IMR-90 (cell line): ENCODE measurements around the gene HMX3. TPM values are rescaled to one million over a fixed set of nuclear protein-coding genes. Genes with fewer than 3 reads are reported as not detected.

ENCODE experiments used
- ATAC-seq: fragments of 200-7000 bp; cut with Tn5 transposase; 2 replicates; pipeline ENCODE4 v1.9.1; 2020; ENCODE audit warnings: low read depth, mild to moderate bottlenecking, moderate library complexity
- BruUV-seq: library from RNA; stranded (reverse); fragments of 400-500 nt; replicated peaks from 2 replicates; lab custom pipeline; 2021; lab: Mats Ljungman, UMichigan
- CTCF ChIA-PET: fragments of 300-600 bp; formaldehyde crosslinking; extraction: SDS; loops from one replicate; lab custom pipeline; 2021; ENCODE audit warnings: antibody characterized with exemption; lab: Yijun Ruan, JAX
- POLR2A ChIA-PET: fragments of 300-600 bp; sonication (Branson Sonifier 250); formaldehyde crosslinking; loops from one replicate; lab custom pipeline; 2022; ENCODE audit warnings: antibody characterized with exemption; ENCODE audit not compliant: unreplicated experiment; lab: Charles Lee
- DNase-seq: peaks from one replicate; pipeline ENCODE4 v3.0.0; 2013
- H2AFZ ChIP-seq: replicated peaks from 2 replicates; pipeline ENCODE3; 2013; ENCODE audit warnings: low read length, mild to moderate bottlenecking; ENCODE audit not compliant: poor library complexity
- H2AK5ac ChIP-seq: 2 replicates; pipeline ENCODE4 v1.6.1; 2013; ENCODE audit warnings: low read depth, low read length, inconsistent platforms
- H2AK9ac ChIP-seq: replicated peaks from 2 replicates; pipeline ENCODE3; 2013; ENCODE audit warnings: mild to moderate bottlenecking, low read depth, low read length, moderate library complexity; ENCODE audit not compliant: poor library complexity
- H2BK120ac ChIP-seq: 2 replicates; pipeline ENCODE4 v1.6.1; 2013; ENCODE audit warnings: low read depth, low read length, inconsistent platforms
- H2BK15ac ChIP-seq: 3 replicates; pipeline ENCODE4 v1.6.1; 2013; ENCODE audit warnings: low read depth, low read length, inconsistent platforms
- H2BK20ac ChIP-seq: 2 replicates; pipeline ENCODE4 v1.6.1; 2013; ENCODE audit warnings: low read depth, mild to moderate bottlenecking, inconsistent platforms, low read length, moderate library complexity
- H2BK5ac ChIP-seq: 2 replicates; pipeline ENCODE4 v1.6.1; 2013; ENCODE audit warnings: mild to moderate bottlenecking, low read depth, low read length, inconsistent platforms; ENCODE audit not compliant: poor library complexity, severe bottlenecking
- H3K14ac ChIP-seq: replicated peaks from 2 replicates; pipeline ENCODE4 v1.6.1; 2013; ENCODE audit warnings: low read depth, low read length, inconsistent platforms
- H3K18ac ChIP-seq: 2 replicates; pipeline ENCODE4 v1.6.1; 2013; ENCODE audit warnings: low read depth, low read length, control low read depth
- H3K23ac ChIP-seq: 2 replicates; pipeline ENCODE4 v1.6.1; 2013; ENCODE audit warnings: low read depth, low read length, inconsistent platforms
- H3K27ac ChIP-seq: 2 replicates; pipeline ENCODE4 v1.5.1; 2013; ENCODE audit warnings: mild to moderate bottlenecking, control low read depth, low read length; ENCODE audit not compliant: insufficient read depth
- H3K27me3 ChIP-seq: 2 replicates; pipeline ENCODE4 v1.6.1; 2013; ENCODE audit warnings: low read length; ENCODE audit not compliant: control insufficient read depth, insufficient read depth
- H3K36me3 ChIP-seq: 2 replicates; pipeline ENCODE4 v1.6.1; 2013; ENCODE audit warnings: low read length, mixed read lengths; ENCODE audit not compliant: control insufficient read depth, insufficient read depth
- H3K4ac ChIP-seq: 2 replicates; pipeline ENCODE4 v1.6.1; 2013; ENCODE audit warnings: low read depth, low read length, inconsistent platforms
- H3K4me1 ChIP-seq: 2 replicates; pipeline ENCODE4 v1.6.1; 2013; ENCODE audit warnings: low read length, mixed read lengths; ENCODE audit not compliant: control insufficient read depth, insufficient read depth
- H3K4me2 ChIP-seq: 2 replicates; pipeline ENCODE4 v1.6.1; 2013; ENCODE audit warnings: low read depth, mild to moderate bottlenecking, control low read depth, low read length, moderate library complexity
- H3K4me3 ChIP-seq: 2 replicates; pipeline ENCODE4 v1.5.1; 2013; ENCODE audit warnings: low read depth, mild to moderate bottlenecking, control low read depth, low read length, moderate library complexity; ENCODE audit not compliant: insufficient read depth
- H3K56ac ChIP-seq: 2 replicates; pipeline ENCODE4 v1.6.1; 2013; ENCODE audit warnings: low read length, inconsistent platforms; ENCODE audit not compliant: insufficient read depth; ENCODE audit errors: extremely low read depth
- H3K79me1 ChIP-seq, 2 experiments: 2 replicates each; pipeline ENCODE4 v1.6.1; 2013; ENCODE audit warnings: low read length in 2 of 2, inconsistent platforms in 1 of 2, low read depth in 1 of 2
- H3K9ac ChIP-seq: 2 replicates; pipeline ENCODE4 v1.6.1; 2013; ENCODE audit warnings: low read depth, low read length, control low read depth
- H3K9me1 ChIP-seq: 2 replicates; pipeline ENCODE4 v1.6.1; 2013; ENCODE audit warnings: low read length, inconsistent platforms; ENCODE audit not compliant: insufficient read depth
- H3K9me3 ChIP-seq: 2 replicates; pipeline ENCODE4 v1.6.1; 2013; ENCODE audit warnings: low read length; ENCODE audit not compliant: control insufficient read depth, insufficient read depth
- H4K20me1 ChIP-seq: 2 replicates; pipeline ENCODE4 v1.6.1; 2013; ENCODE audit warnings: low read length, inconsistent platforms; ENCODE audit not compliant: insufficient read depth
- H4K5ac ChIP-seq: 2 replicates; pipeline ENCODE4 v1.6.1; 2013; ENCODE audit warnings: mild to moderate bottlenecking, low read depth, low read length, control low read depth
- H4K8ac ChIP-seq, 2 experiments: 2 replicates each; pipeline ENCODE4 v1.6.1; 2013; ENCODE audit warnings: low read depth in 2 of 2, low read length in 2 of 2, control low read depth in 1 of 2, inconsistent platforms in 1 of 2
- H4K91ac ChIP-seq: 2 replicates; pipeline ENCODE4 v1.6.1; 2013; ENCODE audit warnings: low read depth, low read length, inconsistent platforms; ENCODE audit not compliant: insufficient read depth
- BHLHE40 ChIP-seq: fragments of 150-350 bp; IDR thresholded peaks from 2 replicates; pipeline ENCODE4 v1.6.1; 2016; ENCODE audit warnings: mild to moderate bottlenecking, low read depth, low read length
- CEBPB ChIP-seq: IDR thresholded peaks from 2 replicates; pipeline ENCODE4 v1.6.1; 2012; ENCODE audit warnings: low read depth, low read length, improper control_type of control experiment
- MAZ ChIP-seq: IDR thresholded peaks from 2 replicates; pipeline ENCODE4 v1.6.1; 2012; ENCODE audit warnings: low read depth, mild to moderate bottlenecking, low read length, improper control_type of control experiment, moderate library complexity, borderline replicate concordance
- MXI1 ChIP-seq: IDR thresholded peaks from 2 replicates; pipeline ENCODE4 v1.6.1; 2012; ENCODE audit warnings: low read depth, mild to moderate bottlenecking, low read length, moderate library complexity, borderline replicate concordance
- RAD21 ChIP-seq: IDR thresholded peaks from 2 replicates; pipeline ENCODE4 v1.6.1; 2012; ENCODE audit warnings: low read length, improper control_type of control experiment
- RCOR1 ChIP-seq: IDR thresholded peaks from 2 replicates; pipeline ENCODE4 v1.6.1; 2012; ENCODE audit warnings: mild to moderate bottlenecking, low read length, improper control_type of control experiment; ENCODE audit not compliant: insufficient replicate concordance
- WGBS, 2 experiments: methylation state at CpG; one replicate each; pipeline versions ENCODE4 v1.1.5 to v1.1.7; 2013; ENCODE audit warnings: missing lambda C conversion rate in 2 of 2; ENCODE audit not compliant: insufficient read length in 1 of 2; ENCODE audit errors: extremely low coverage in 2 of 2; 5-methylcytosine and 5-hydroxymethylcytosine counted together
- dilution Hi-C: fragments of 300-500 bp; cut with HindIII; formaldehyde crosslinking; loops from one replicate; pipeline ENCODE4 v1.14.3; 2018; ENCODE audit warnings: low sequenced_read_pairs; ENCODE audit not compliant: unreplicated experiment
- in situ Hi-C: fragments of 300-500 bp; cut with MboI; formaldehyde crosslinking; loops from 3 replicates; pipeline ENCODE4 v1.14.3; 2019; ENCODE audit warnings: low sequenced_read_pairs, inconsistent platforms, mixed read lengths
- intact Hi-C: fragments of 100-400 bp; cut with micrococcal nuclease; formaldehyde crosslinking; loops from 2 replicates; pipeline ENCODE4 v1.10.0; 2022
- polyA plus RNA-seq, 3 experiments: library from polyadenylated mRNA; depleted of rRNA; stranded (reverse); fragments of >200 nt; gene quantifications; 2 replicates each; pipeline ENCODE4 v1.2.3, GENCODE V29; 2012; ENCODE audit warnings: low replicate concordance in 1 of 3
- total RNA-seq: library from RNA; depleted of rRNA; stranded (reverse); fragments of >200 nt; gene quantifications from 2 replicates; pipeline ENCODE4 v1.2.3, GENCODE V29; 2012
- TF ChIP-seq, protein P1 (sequence below): conservative IDR thresholded peaks from 2 replicates; pipeline ENCODE4 v1.5.1; 2012; ENCODE audit warnings: mild to moderate bottlenecking, low read depth, low read length, improper control_type of control experiment

The HMX3 gene
- total and polyA plus RNA-seq, 2 of the 4 experiments (the other 2 are of a cell fraction), result not detected

DNA sequence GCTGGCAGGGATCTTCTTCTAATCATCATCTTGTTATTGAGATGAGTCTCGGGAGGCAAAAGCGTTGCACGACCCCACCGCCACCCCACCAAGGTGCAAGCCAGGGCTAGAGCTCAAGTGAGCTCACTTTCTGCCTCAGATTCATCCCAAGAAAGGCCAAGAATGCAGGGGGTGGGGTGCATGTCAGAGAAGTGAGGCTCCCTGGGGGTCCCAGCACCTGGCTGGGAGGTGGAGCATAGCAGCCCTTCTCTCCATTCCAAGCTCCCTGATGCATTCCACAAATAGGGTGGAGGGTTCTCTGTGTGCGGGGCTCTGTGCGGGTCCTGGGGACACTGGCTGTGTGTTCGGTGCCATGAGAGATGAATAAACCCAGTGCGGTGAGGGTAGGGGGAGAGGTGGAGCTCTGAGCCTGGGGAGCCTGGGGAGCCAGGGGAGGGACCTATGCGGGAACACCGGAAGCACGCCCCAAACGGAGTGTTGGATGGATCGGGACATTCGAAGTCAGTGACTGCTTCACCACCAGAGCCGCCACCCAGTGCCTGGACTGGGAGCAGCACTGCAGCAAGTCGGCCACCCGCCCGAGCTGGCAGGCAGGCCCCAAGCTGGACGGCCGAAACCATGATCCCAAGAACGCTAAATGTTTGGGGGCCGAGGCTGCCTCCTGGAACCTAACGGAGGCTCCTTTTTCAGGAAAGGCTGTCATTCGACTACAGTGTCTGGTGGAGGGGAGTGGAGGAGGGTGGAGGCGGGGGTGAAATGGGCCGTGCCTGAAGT is 17.9 kb upstream of the HMX3 start:
- Histone ChIP-seq H2BK15ac (no peak overlapping the region), H2BK5ac (no peak overlapping the region), H3K56ac (no peak overlapping the region), H3K9ac (no peak overlapping the region), H2AFZ (peak overlapping the region; percentile 75), H2BK120ac (no peak overlapping the region), H3K18ac (no peak overlapping the region), H3K23ac (no peak overlapping the region), H3K36me3 (no peaks in the 10 kb centered on the region), H3K14ac (no peak overlapping the region), H4K20me1 (no peaks in the 10 kb centered on the region; the same call in 1 of the 2 replicates), H3K4ac (no peak overlapping the region), H4K5ac (no peak overlapping the region), H3K27ac (no peak overlapping the region), H3K27me3 (peaks cover 15% of the 10 kb centered on the region; the same call in 1 of the 2 replicates), H2BK20ac (no peak overlapping the region), H2AK9ac (no peak overlapping the region), H3K9me3 (no peaks in the 10 kb centered on the region), H3K4me3 (no peak overlapping the region), H4K8ac (no peak overlapping the region), H3K4me1 (no peaks in the 10 kb centered on the region), H4K91ac (no peak overlapping the region), H3K4me2 (no peak overlapping the region; the same call in 1 of the 2 replicates), H3K9me1 (no peaks in the 10 kb centered on the region), H2AK5ac (no peak overlapping the region), H3K79me1 (no peaks in the 10 kb centered on the region)
- ATAC-seq (peak; percentile 42), DNase-seq (no peak)
- CTCF ChIA-PET, result interaction anchor here (0.6 kb wide), 1 partner anchor 76 kb away, joined by 3 read pairs; no protein-coding TSS in a partner anchor
- intact Hi-C loops, result no loop called here
- POLR2A ChIA-PET, result no interaction called here
- dilution Hi-C loops, result no loop called here
- no TSS peak for BruUV-seq
- WGBS, 2 experiments, result 2% methylated on average over 6 of the region's 26 CpGs; no CpG with 5 or more reads in 1 of the 2 experiments
- TF ChIP-seq, protein P1, sequence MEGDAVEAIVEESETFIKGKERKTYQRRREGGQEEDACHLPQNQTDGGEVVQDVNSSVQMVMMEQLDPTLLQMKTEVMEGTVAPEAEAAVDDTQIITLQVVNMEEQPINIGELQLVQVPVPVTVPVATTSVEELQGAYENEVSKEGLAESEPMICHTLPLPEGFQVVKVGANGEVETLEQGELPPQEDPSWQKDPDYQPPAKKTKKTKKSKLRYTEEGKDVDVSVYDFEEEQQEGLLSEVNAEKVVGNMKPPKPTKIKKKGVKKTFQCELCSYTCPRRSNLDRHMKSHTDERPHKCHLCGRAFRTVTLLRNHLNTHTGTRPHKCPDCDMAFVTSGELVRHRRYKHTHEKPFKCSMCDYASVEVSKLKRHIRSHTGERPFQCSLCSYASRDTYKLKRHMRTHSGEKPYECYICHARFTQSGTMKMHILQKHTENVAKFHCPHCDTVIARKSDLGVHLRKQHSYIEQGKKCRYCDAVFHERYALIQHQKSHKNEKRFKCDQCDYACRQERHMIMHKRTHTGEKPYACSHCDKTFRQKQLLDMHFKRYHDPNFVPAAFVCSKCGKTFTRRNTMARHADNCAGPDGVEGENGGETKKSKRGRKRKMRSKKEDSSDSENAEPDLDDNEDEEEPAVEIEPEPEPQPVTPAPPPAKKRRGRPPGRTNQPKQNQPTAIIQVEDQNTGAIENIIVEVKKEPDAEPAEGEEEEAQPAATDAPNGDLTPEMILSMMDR, result no peak
- TF ChIP-seq MXI1 (no peak), MAZ (no peak), BHLHE40 (no peak), RAD21 (no peak), RCOR1 (no peak), CEBPB (no peak)
- in situ Hi-C loops, result no loop called here
